ACHN (cell line): ENCODE data around the gene MEGF11.

Experiments
- DNase-seq: peaks from one replicate; pipeline ENCODE4 v3.0.0-alpha.2; 2015
- in situ Hi-C: cut with HindIII; loops from 2 replicates; pipeline ENCODE4 v1.10.0; 2017; ENCODE audit warnings: low sequenced_read_pairs, low pct_ligation_motif_present, low pct_unique_long_range_greater_than_20kb

MEGF11 gene

DNA sequence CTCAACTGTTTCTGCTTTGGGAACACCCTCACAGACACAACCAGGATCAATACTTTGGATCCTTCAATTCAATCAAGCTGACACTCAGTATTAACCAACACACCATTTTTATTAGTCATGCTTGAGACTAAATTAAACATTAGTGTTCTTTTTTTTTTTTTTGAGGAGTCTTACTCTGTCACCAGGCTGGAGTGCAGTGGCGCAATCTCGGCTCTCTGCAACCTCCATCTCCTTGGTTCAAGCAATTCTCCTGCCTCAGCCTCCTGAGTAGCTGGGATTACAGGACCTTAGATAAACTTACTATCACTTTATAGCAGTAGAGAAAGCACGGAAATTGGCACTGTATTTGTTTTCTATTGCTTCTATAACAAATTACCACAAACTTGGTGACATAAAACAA, 386.3 kb downstream of the MEGF11 start:
- DNase-seq = no peak
- in situ Hi-C loops = loop anchor here (25.0 kb wide), 1 partner anchor 230 kb away; no protein-coding TSS in a partner anchor

DNA sequence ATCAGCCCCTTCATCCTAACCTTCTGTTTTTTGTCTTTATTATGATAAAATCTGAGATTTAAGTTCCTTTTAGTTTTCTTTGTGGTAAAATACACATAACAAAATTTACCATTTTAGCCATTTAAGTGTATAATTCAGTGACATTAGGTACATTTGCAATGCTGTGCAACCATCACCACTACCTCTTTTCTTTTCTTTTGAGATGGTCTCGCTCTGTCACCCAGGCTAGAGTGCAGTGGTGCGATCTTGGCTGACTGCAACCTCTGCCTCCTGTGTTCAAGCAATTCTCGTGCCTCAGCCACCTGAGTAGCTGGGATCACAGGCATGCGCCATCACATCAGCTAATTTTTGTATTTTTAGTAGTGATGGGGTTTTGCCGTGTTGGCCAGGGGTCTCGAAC, 390.4 kb downstream of the MEGF11 start:
- no peak for DNase-seq
- in situ Hi-C loops = loop anchor here (25.0 kb wide), 1 partner anchor 226 kb away; no protein-coding TSS in a partner anchor

DNA sequence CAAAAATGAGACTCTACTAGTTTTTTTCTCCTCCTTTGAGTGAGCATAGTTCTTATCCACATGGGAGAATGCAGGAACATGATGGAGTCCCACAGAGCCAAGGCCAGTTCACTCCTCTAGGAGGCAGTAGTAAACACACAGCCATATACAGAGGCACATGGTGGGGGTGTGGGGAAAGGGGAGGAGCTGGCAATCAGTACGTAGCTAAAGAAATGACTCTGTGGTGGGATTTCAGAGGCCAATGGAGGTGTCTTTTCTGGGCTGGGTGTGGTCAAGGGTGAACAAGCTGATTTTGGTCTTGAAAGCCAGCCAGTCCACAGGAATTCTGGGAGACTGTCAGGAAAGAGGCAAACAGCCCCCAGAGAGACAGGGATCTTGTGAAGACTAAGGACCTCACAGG, 390.9 kb downstream of the MEGF11 start:
- peak; percentile 86 for DNase-seq
- in situ Hi-C loops = loop anchor here (25.0 kb wide), 1 partner anchor 225 kb away; no protein-coding TSS in a partner anchor

GRCh38 chr15:65857718-65858402, 395.7 kb downstream of the MEGF11 start:
- DNase-seq = no peak
- in situ Hi-C loops = loop anchor here (25.0 kb wide), 1 partner anchor 221 kb away; no protein-coding TSS in a partner anchor

GRCh38 chr15:65856821-65857455, 396.6 kb downstream of the MEGF11 start:
- in situ Hi-C loops = loop anchor here (25.0 kb wide), 1 partner anchor 220 kb away; no protein-coding TSS in a partner anchor
- peak; percentile 64 for DNase-seq

- DNase-seq = no peak
- in situ Hi-C loops = loop anchor here (25.0 kb wide), 1 partner anchor 215 kb away; no protein-coding TSS in a partner anchor
These were observed 401.6 kb downstream of the MEGF11 start for GRCh38 chr15:65851981-65852380.

DNA sequence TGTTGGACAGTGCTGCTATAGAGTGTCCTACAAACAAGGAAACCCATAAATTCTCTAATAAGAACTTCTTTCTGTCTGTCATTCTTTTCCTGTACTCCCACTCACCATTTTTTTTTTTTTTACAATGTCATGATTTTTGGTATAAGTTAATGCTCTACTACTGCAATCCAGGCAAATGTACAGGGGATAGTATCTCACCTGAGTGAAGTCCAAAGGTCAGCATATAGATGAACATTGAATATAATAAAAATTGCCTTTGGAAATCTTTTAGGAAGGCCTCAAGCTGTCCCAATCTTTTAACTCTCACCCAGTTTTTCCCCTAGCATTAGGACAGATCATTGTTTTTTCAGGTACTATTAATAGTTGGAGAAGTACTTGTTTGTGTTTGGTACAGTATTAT, 405.6 kb downstream of the MEGF11 start:
- DNase-seq = no peak
- in situ Hi-C loops = no loop called here

- DNase-seq = no peak
- in situ Hi-C loops = no loop called here
These were observed 407.6 kb downstream of the MEGF11 start for GRCh38 chr15:65845826-65846519.
